Natural killer cell (primary cell): ENCODE data around the gene CTNNA2. TPM values are rescaled to one million over a fixed set of nuclear protein-coding genes. Genes with fewer than 3 reads are reported as not detected.

Experiments used
- ATAC-seq, 3 donors: fragments of 150-1000 bp in 2 of 3; fragments of 200-7000 bp in 1 of 3; cut with Tn5 transposase; 1 replicate in 1 of 3; 2 replicates in 2 of 3; pipeline ENCODE4 v1.10.0; 2021; ENCODE audit warnings: mild to moderate bottlenecking in 2 of 3, moderate library complexity in 2 of 3
- DNase-seq, 2 donors: peaks; one replicate each; pipeline versions ENCODE4 v3.0.0 to v3.0.0-alpha.2; 2013 to 2021; ENCODE audit warnings: mixed read lengths in 1 of 2
- H3K27ac ChIP-seq: one replicate; pipeline ENCODE4 v1.5.1; 2013; ENCODE audit warnings: mild to moderate bottlenecking, low read length
- H3K27me3 ChIP-seq: one replicate; pipeline ENCODE4 v1.6.1; 2013; ENCODE audit warnings: low read length; ENCODE audit not compliant: control insufficient read depth, insufficient read depth
- H3K36me3 ChIP-seq: one replicate; pipeline ENCODE4 v1.6.1; 2013; ENCODE audit warnings: low read length; ENCODE audit not compliant: control insufficient read depth, insufficient read depth
- H3K4me1 ChIP-seq: one replicate; pipeline ENCODE4 v1.6.1; 2013; ENCODE audit warnings: low read length; ENCODE audit not compliant: control insufficient read depth, insufficient read depth
- H3K4me3 ChIP-seq: one replicate; pipeline ENCODE4 v1.5.1; 2013; ENCODE audit warnings: low read length
- H3K9me3 ChIP-seq: one replicate; pipeline ENCODE4 v1.6.1; 2013; ENCODE audit warnings: low read length; ENCODE audit not compliant: control insufficient read depth, insufficient read depth
- H3K27ac Mint-ChIP-seq, 2 donors: one replicate each; pipeline ENCODE4 v1.8.0; 2022; ENCODE audit warnings: mild to moderate bottlenecking in 2 of 2, mixed read lengths in 2 of 2, moderate library complexity in 1 of 2
- H3K27me3 Mint-ChIP-seq, 2 donors: one replicate each; pipeline ENCODE4 v1.8.0; 2022; ENCODE audit warnings: low read depth in 2 of 2, mixed read lengths in 2 of 2
- H3K36me3 Mint-ChIP-seq: one replicate; pipeline ENCODE4 v1.8.0; 2022; ENCODE audit warnings: mixed read lengths
- H3K4me1 Mint-ChIP-seq, 2 donors: one replicate each; pipeline ENCODE4 v1.8.0; 2022; ENCODE audit warnings: mixed read lengths in 2 of 2
- H3K4me3 Mint-ChIP-seq: one replicate; pipeline ENCODE4 v1.8.0; 2022; ENCODE audit warnings: mild to moderate bottlenecking, moderate library complexity, mixed read lengths
- H3K9me3 Mint-ChIP-seq, 2 donors: one replicate each; pipeline ENCODE4 v1.8.0; 2022; ENCODE audit warnings: mixed read lengths in 2 of 2
- WGBS: methylation state at CpG from one replicate; pipeline ENCODE4 v1.1.7; 2013; ENCODE audit warnings: missing lambda C conversion rate; ENCODE audit not compliant: insufficient coverage; 5-methylcytosine and 5-hydroxymethylcytosine counted together
- intact Hi-C: fragments of 100-400 bp; cut with micrococcal nuclease; formaldehyde crosslinking; loops from one replicate; pipeline ENCODE4 v1.14.2; 2022
- total RNA-seq, 4 donors: library from RNA; stranded (reverse); fragments of 120-200 nt in 1 of 4; gene quantifications; one replicate each; pipeline versions ENCODE4 v1.2.3 to v1.2.4, GENCODE V29; 2013 to 2022
- TF ChIP-seq, protein P1 (sequence below): fragments of 200-600 bp; IDR thresholded peaks from one replicate; pipeline ENCODE4 v1.8.0; 2022; ENCODE audit warnings: antibody characterized with exemption

The CTNNA2 gene
- total RNA-seq, 3 donors from 2014 or later (not counting 1 experiment from before 2014, with no cell fraction given) = not detected

DNA sequence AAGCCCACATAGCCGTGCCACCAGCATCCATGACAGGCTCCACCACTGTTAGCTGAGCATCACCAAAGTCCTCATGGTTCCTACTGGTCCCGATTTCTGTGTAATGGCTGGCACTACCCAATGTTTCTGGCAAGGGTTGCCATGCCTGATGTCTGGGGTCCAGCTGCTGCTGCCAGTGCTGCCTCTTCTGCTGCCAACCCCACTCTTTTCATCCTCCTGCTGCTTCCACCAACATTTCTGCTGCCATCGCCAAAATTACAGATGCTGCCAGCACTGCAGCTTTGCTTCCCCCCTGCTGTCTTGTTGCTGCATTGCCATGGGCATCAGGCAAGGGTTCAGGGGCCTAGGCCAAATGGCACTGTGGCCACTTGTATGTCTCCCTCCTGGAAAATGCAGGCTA is 638.8 kb downstream of the CTNNA2 start:
- no peaks in the 10 kb centered on the region for H3K4me1 ChIP-seq
- peaks cover 4 to 18% of the 10 kb centered on the region in 2 donors for H3K9me3 Mint-ChIP-seq
- H3K36me3 Mint-ChIP-seq = no peaks in the 10 kb centered on the region
- H3K4me1 Mint-ChIP-seq = no peaks in the 10 kb centered on the region
- ATAC-seq (no peak), DNase-seq (no peak)
- H3K9me3 ChIP-seq = peaks cover 2% of the 10 kb centered on the region
- no peaks in the 10 kb centered on the region for H3K27me3 Mint-ChIP-seq
- TF ChIP-seq, protein P1, sequence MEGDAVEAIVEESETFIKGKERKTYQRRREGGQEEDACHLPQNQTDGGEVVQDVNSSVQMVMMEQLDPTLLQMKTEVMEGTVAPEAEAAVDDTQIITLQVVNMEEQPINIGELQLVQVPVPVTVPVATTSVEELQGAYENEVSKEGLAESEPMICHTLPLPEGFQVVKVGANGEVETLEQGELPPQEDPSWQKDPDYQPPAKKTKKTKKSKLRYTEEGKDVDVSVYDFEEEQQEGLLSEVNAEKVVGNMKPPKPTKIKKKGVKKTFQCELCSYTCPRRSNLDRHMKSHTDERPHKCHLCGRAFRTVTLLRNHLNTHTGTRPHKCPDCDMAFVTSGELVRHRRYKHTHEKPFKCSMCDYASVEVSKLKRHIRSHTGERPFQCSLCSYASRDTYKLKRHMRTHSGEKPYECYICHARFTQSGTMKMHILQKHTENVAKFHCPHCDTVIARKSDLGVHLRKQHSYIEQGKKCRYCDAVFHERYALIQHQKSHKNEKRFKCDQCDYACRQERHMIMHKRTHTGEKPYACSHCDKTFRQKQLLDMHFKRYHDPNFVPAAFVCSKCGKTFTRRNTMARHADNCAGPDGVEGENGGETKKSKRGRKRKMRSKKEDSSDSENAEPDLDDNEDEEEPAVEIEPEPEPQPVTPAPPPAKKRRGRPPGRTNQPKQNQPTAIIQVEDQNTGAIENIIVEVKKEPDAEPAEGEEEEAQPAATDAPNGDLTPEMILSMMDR = no peak
- intact Hi-C loops = no loop called here
- no peak overlapping the region for H3K27ac ChIP-seq
- 82% methylated on average over 3 of the region's 3 CpGs for WGBS
- no peak overlapping the region for H3K4me3 Mint-ChIP-seq
- H3K27me3 ChIP-seq = no peaks in the 10 kb centered on the region
- no peak overlapping the region for H3K4me3 ChIP-seq
- no peaks in the 10 kb centered on the region for H3K36me3 ChIP-seq
- H3K27ac Mint-ChIP-seq = no peak overlapping the region

DNA sequence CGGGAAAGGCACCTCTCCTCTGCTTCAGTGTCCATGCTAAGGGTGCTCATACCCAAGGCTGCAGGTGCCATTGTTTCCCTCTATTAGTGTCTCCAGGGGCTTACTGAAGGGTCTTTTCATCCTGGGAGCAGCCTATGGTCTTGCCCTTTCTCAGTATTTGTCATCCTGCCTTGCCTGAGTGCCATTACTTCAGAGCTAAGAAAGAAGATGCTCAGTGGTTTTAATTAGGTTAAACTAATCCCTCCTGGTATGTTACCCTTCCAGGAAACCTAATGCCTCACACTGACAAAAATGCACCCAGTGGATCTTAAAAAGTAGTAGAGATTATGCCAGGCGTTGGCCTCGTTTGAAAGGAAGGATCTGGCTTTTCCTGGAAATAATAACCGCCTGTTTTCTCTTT is 640.3 kb downstream of the CTNNA2 start:
- Mint-ChIP-seq H3K4me1 (no peaks in the 10 kb centered on the region), H3K36me3 (peaks cover 6% of the 10 kb centered on the region), H3K27ac (no peak overlapping the region), H3K9me3 (peaks cover 7 to 21% of the 10 kb centered on the region in 2 donors), H3K27me3 (no peaks in the 10 kb centered on the region), H3K4me3 (no peak overlapping the region)
- DNase-seq = no peak
- H3K4me1 ChIP-seq = no peaks in the 10 kb centered on the region
- ATAC-seq = no peak
- no peak overlapping the region for H3K27ac ChIP-seq
- peaks cover 2% of the 10 kb centered on the region for H3K9me3 ChIP-seq
- no peaks in the 10 kb centered on the region for H3K36me3 ChIP-seq
- H3K4me3 ChIP-seq = no peak overlapping the region
- WGBS = 79% methylated on average over 4 of the region's 4 CpGs
- intact Hi-C loops = no loop called here
- TF ChIP-seq, protein P1 = no peak
- no peaks in the 10 kb centered on the region for H3K27me3 ChIP-seq

DNA sequence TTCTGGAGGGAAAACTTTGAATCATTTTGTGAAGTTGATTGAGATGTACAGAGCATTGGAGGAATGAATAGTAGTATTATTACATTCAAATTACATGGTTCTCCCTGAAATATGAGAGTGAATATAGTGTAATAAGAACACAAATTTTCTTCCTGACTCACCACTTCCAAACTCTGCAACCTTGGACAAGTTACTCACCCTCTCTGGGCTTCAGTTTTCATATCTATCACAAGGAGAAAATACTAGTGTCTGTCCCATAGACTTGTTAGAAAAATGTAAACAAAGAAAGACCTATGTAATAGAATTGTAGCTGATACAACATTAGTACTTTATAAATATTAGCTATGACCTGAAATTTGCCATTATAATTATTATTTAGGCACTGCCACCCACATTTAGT is 640.9 kb downstream of the CTNNA2 start:
- no peak for ATAC-seq
- no peaks in the 10 kb centered on the region for H3K4me1 ChIP-seq
- no peak overlapping the region for H3K27ac ChIP-seq
- intact Hi-C loops = no loop called here
- no peaks in the 10 kb centered on the region for H3K27me3 Mint-ChIP-seq
- no peak overlapping the region for H3K4me3 Mint-ChIP-seq
- H3K36me3 ChIP-seq = no peaks in the 10 kb centered on the region
- no peaks in the 10 kb centered on the region for H3K4me1 Mint-ChIP-seq
- no peak for DNase-seq
- no peak overlapping the region for H3K27ac Mint-ChIP-seq
- H3K27me3 ChIP-seq = no peaks in the 10 kb centered on the region
- TF ChIP-seq, protein P1 = no peak
- no peak overlapping the region for H3K4me3 ChIP-seq
- H3K9me3 Mint-ChIP-seq = peaks cover 9 to 21% of the 10 kb centered on the region in 2 donors
- H3K36me3 Mint-ChIP-seq = peaks cover 6% of the 10 kb centered on the region
- H3K9me3 ChIP-seq = peaks cover 2% of the 10 kb centered on the region

DNA sequence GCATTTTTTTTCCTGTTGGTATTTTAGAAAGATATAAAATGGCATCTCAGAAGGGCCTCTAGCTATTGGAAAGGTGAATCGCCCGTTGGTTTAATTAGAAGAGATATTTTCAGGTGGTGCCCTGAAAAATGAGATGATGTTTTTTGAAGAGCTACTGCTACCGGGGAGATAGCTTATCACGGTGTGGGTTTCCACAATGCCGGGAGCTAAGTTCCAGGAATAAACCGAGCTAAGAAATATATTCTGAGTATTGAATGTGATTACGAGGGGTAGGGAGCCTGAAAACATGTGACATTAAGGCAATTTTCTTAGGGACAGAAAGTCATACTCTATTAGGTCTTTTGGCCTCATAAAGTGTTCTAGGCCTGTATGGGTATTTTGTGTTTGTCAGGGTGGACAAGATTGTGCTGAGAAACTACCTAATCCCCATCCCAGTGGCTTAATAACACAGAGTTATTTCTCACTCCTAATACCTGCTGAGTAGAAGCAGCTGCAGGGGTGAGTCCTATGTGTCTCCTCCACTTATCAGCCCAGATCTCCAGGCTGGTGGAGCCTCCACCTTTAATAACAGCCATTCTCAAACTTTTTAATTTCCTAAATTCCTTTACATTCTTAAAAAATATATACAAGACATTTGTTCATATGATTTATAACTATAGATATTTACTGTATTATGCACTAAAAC is 641.5 kb downstream of the CTNNA2 start:
- no peak for DNase-seq
- Mint-ChIP-seq H3K4me3 (no peak overlapping the region), H3K36me3 (peaks cover 6% of the 10 kb centered on the region), H3K9me3 (peaks cover 9 to 19% of the 10 kb centered on the region in 2 donors), H3K4me1 (no peaks in the 10 kb centered on the region), H3K27me3 (no peaks in the 10 kb centered on the region), H3K27ac (no peak overlapping the region)
- Histone ChIP-seq H3K4me1 (no peaks in the 10 kb centered on the region), H3K36me3 (no peaks in the 10 kb centered on the region), H3K4me3 (no peak overlapping the region), H3K9me3 (peaks cover 2% of the 10 kb centered on the region), H3K27ac (no peak overlapping the region), H3K27me3 (no peaks in the 10 kb centered on the region)
- ATAC-seq = no peak
- 92% methylated on average over 7 of the region's 7 CpGs for WGBS
- TF ChIP-seq, protein P1 = no peak
- intact Hi-C loops = no loop called here
